Activated T-cell treated with anti-CD3 and anti-CD28 coated beads for 4 hours (primary cell): Measurements from ENCODE around the gene CTBP1.

Experiments
- DNase-seq: peaks from one replicate; pipeline ENCODE4 v3.0.0-alpha.2; 2020

CTBP1 gene

GRCh38 chr4:1236103-1236641, 12.8 kb downstream of the CTBP1 start:
- no peak for DNase-seq

- no peak for DNase-seq
Observed at GRCh38 chr4:1235381-1236102, 13.4 kb downstream of the CTBP1 start.

- DNase-seq, result no peak
Observed at GRCh38 chr4:1234811-1235292, 14.1 kb downstream of the CTBP1 start.

- DNase-seq, result no peak
Observed at GRCh38 chr4:1234309-1234695, 14.6 kb downstream of the CTBP1 start.

- DNase-seq, result no peak
Observed at GRCh38 chr4:1233641-1234308, 15.2 kb downstream of the CTBP1 start.

GRCh38 chr4:1232661-1233621, 16.0 kb downstream of the CTBP1 start:
- DNase-seq, result no peak

- DNase-seq, result no peak
Observed at GRCh38 chr4:1231637-1232360, 17.1 kb downstream of the CTBP1 start.

- no peak for DNase-seq
Observed at GRCh38 chr4:1230971-1231636, 17.8 kb downstream of the CTBP1 start.

- DNase-seq, result no peak
Observed at GRCh38 chr4:1230316-1230715, 18.6 kb downstream of the CTBP1 start.

GRCh38 chr4:1229117-1229849, 19.6 kb downstream of the CTBP1 start:
- no peak for DNase-seq

- DNase-seq, result no peak
Observed at GRCh38 chr4:1227816-1228215, 21.1 kb downstream of the CTBP1 start.

GRCh38 chr4:1226598-1226997, 22.3 kb downstream of the CTBP1 start:
- DNase-seq, result no peak

GRCh38 chr4:1226144-1226481, 22.8 kb downstream of the CTBP1 start:
- DNase-seq, result no peak

GRCh38 chr4:1225272-1226143, 23.4 kb downstream of the CTBP1 start:
- no peak for DNase-seq

GRCh38 chr4:1223841-1224809, 24.8 kb downstream of the CTBP1 start:
- DNase-seq, result no peak

GRCh38 chr4:1222938-1223690, 25.8 kb downstream of the CTBP1 start:
- DNase-seq, result no peak

- DNase-seq, result no peak
Observed at GRCh38 chr4:1222036-1222789, 26.7 kb downstream of the CTBP1 start.
